Vagina (tissue), 2 donors: ENCODE measurements around the gene NOA1. TPM values are rescaled to one million over a fixed set of nuclear protein-coding genes. Genes with fewer than 3 reads are reported as not detected.
"Not testable (repeated sequence)": the region's sequence is repeated elsewhere in the genome, so short reads cannot be mapped to it uniquely, and the experiment has no call there.

Source experiments
- DNase-seq, 2 donors: peaks; one replicate each; pipeline ENCODE4 v3.0.0-alpha.2; 2017; ENCODE audit errors: extremely low spot score in 2 of 2
- H3K27ac ChIP-seq: fragments of 200-600 bp; sonication (generic); one replicate; pipeline ENCODE4 v1.5.1; 2019
- H3K27me3 ChIP-seq: fragments of 200-600 bp; sonication (generic); one replicate; pipeline ENCODE4 v1.5.1; 2019
- H3K36me3 ChIP-seq, 2 donors: fragments of 200-600 bp; sonication (generic); one replicate each; pipeline ENCODE4 v1.5.1; 2017 to 2019
- H3K4me1 ChIP-seq: fragments of 200-600 bp; sonication (generic); one replicate; pipeline ENCODE4 v1.5.1; 2019
- H3K4me3 ChIP-seq, 2 donors: fragments of 200-600 bp; sonication (generic); 1 replicate in 1 of 2; 2 replicates in 1 of 2; pipeline ENCODE4 v1.5.1; 2016 to 2019
- H3K9me3 ChIP-seq: fragments of 200-600 bp; sonication (generic); one replicate; pipeline ENCODE4 v1.5.1; 2019
- CTCF ChIP-seq, 3 experiments: fragments of 450-650 bp in 2 of 3; fragments of 200-600 bp in 1 of 3; sonication (generic) in 1 of 3; IDR thresholded peaks; one replicate each; pipeline ENCODE4 v1.5.1; 2017 to 2019; ENCODE audit warnings: antibody characterized with exemption in 3 of 3, mild to moderate bottlenecking in 2 of 3, moderate library complexity in 2 of 3
- POLR2A ChIP-seq, 2 donors: fragments of 450-650 bp; IDR thresholded peaks; one replicate each; pipeline ENCODE4 v1.6.1; 2017; ENCODE audit warnings: antibody characterized with exemption in 2 of 2, mild to moderate bottlenecking in 2 of 2, moderate library complexity in 2 of 2
- POLR2AphosphoS5 ChIP-seq, 2 donors: sonication (generic); formaldehyde crosslinking; IDR thresholded peaks; one replicate each; pipeline ENCODE4 v1.9.0; 2017; ENCODE audit warnings: antibody characterized with exemption in 2 of 2, mild to moderate bottlenecking in 2 of 2, low read depth in 1 of 2; ENCODE audit not compliant: insufficient read depth in 1 of 2
- intact Hi-C: fragments of 100-400 bp; cut with DNase I; formaldehyde crosslinking; loops from one replicate; pipeline ENCODE4 v1.15.1; 2023
- total RNA-seq: library from RNA; depleted of rRNA; stranded (reverse); fragments of >200 nt; gene quantifications from one replicate; pipeline ENCODE4 v1.2.3, GENCODE V29; 2016

Gene NOA1
- total RNA-seq, 1 donor from 2014 or later = 25.3 TPM

- DNase-seq = no peak
- H3K4me1 ChIP-seq = no peaks in the 10 kb centered on the region
- H3K27ac ChIP-seq = no peak overlapping the region
- no peak overlapping the region for H3K4me3 ChIP-seq
- H3K9me3 ChIP-seq = no peaks in the 10 kb centered on the region
- no peak for TF ChIP-seq CTCF (IDR thresholded peaks at IDR 0.05)
- TF ChIP-seq POLR2A (IDR thresholded peaks at IDR 0.05) = no peak
- no peak for TF ChIP-seq POLR2AphosphoS5 (IDR thresholded peaks at IDR 0.05; ENCODE audit: insufficient read depth in 1 of 2, low read depth in 1 of 2)
- H3K36me3 ChIP-seq = peaks cover 0 to 9% of the 10 kb centered on the region in 2 donors
- intact Hi-C loops = no loop called here
- H3K27me3 ChIP-seq = no peaks in the 10 kb centered on the region
These were observed 36.4 kb downstream of the NOA1 start for GRCh38 chr4:56940971-56941370.

GRCh38 chr4:56940403-56940802, 37.0 kb downstream of the NOA1 start:
- peak in 1 of 2 donors; percentile 42 for DNase-seq
- H3K27ac ChIP-seq = no peak overlapping the region
- TF ChIP-seq POLR2AphosphoS5 (IDR thresholded peaks at IDR 0.05; ENCODE audit: insufficient read depth in 1 of 2, low read depth in 1 of 2) = no peak
- TF ChIP-seq CTCF (IDR thresholded peaks at IDR 0.05) = no peak
- TF ChIP-seq POLR2A (IDR thresholded peaks at IDR 0.05) = no peak
- no peaks in the 10 kb centered on the region for H3K9me3 ChIP-seq
- peaks cover 0 to 9% of the 10 kb centered on the region in 2 donors for H3K36me3 ChIP-seq
- no peaks in the 10 kb centered on the region for H3K27me3 ChIP-seq
- no peaks in the 10 kb centered on the region for H3K4me1 ChIP-seq
- no peak overlapping the region for H3K4me3 ChIP-seq
- intact Hi-C loops = no loop called here

- H3K36me3 ChIP-seq, DNase-seq, H3K27ac ChIP-seq, H3K9me3 ChIP-seq, intact Hi-C loops, H3K4me1 ChIP-seq, H3K27me3 ChIP-seq, H3K4me3 ChIP-seq: not testable (repeated sequence)
These were observed 37.6 kb downstream of the NOA1 start for GRCh38 chr4:56939826-56940225.

- Histone ChIP-seq H3K36me3 (peaks cover 0 to 10% of the 10 kb centered on the region in 2 donors), H3K9me3 (no peaks in the 10 kb centered on the region), H3K27me3 (no peaks in the 10 kb centered on the region), H3K27ac (no peak overlapping the region), H3K4me1 (peaks cover 21% of the 10 kb centered on the region), H3K4me3 (no peak overlapping the region)
- TF ChIP-seq POLR2AphosphoS5 (IDR thresholded peaks at IDR 0.05; ENCODE audit: insufficient read depth in 1 of 2, low read depth in 1 of 2) (no peak), POLR2A (IDR thresholded peaks at IDR 0.05) (no peak), CTCF (IDR thresholded peaks at IDR 0.05) (no peak)
- intact Hi-C loops = loop anchor here (2.0 kb wide), 1 partner anchor 16 kb away; no protein-coding TSS in a partner anchor
- no peak for DNase-seq
These were observed 40.1 kb downstream of the NOA1 start for GRCh38 chr4:56937262-56937661.

GRCh38 chr4:56931924-56932323, 45.5 kb downstream of the NOA1 start:
- Histone ChIP-seq H3K27me3 (no peaks in the 10 kb centered on the region), H3K4me1 (peaks cover 28% of the 10 kb centered on the region), H3K27ac (no peak overlapping the region), H3K4me3 (no peak overlapping the region), H3K36me3 (peaks cover 0 to 30% of the 10 kb centered on the region in 2 donors), H3K9me3 (no peaks in the 10 kb centered on the region)
- no peak for DNase-seq
- intact Hi-C loops = no loop called here
- TF ChIP-seq CTCF (IDR thresholded peaks at IDR 0.05) (no peak), POLR2AphosphoS5 (IDR thresholded peaks at IDR 0.05; ENCODE audit: insufficient read depth in 1 of 2, low read depth in 1 of 2) (no peak), POLR2A (IDR thresholded peaks at IDR 0.05) (no peak)
